Choroid plexus epithelial cell (primary cell): ENCODE data around the gene VANGL1.

Experiments
- DNase-seq: peaks from one replicate; pipeline ENCODE4 v3.0.0-alpha.2; 2010; ENCODE audit warnings: low read depth
- H3K4me3 ChIP-seq: 2 replicates; pipeline ENCODE4 v1.5.1; 2011; ENCODE audit warnings: low read depth, mild to moderate bottlenecking, control low read depth, low read length, moderate library complexity
- CTCF ChIP-seq: conservative IDR thresholded peaks from 2 replicates; pipeline ENCODE4 v1.5.1; 2011; ENCODE audit warnings: low read depth, mild to moderate bottlenecking, control low read depth, inconsistent platforms, low read length, moderate library complexity

The VANGL1 gene

GRCh38 chr1:115666206-115666605 is 24.4 kb downstream of the VANGL1 start:
- TF ChIP-seq CTCF, result no peak
- DNase-seq, result no peak
- H3K4me3 ChIP-seq, result no peak overlapping the region

GRCh38 chr1:115666702-115667101 is 24.9 kb downstream of the VANGL1 start:
- DNase-seq, result no peak
- TF ChIP-seq CTCF, result no peak
- no peak overlapping the region for H3K4me3 ChIP-seq

GRCh38 chr1:115668579-115668978 is 26.8 kb downstream of the VANGL1 start:
- DNase-seq, result peak; percentile 34
- H3K4me3 ChIP-seq, result no peak overlapping the region
- no peak for TF ChIP-seq CTCF

GRCh38 chr1:115669002-115669673 is 27.4 kb downstream of the VANGL1 start:
- DNase-seq, result peak; percentile 78
- TF ChIP-seq CTCF, result no peak
- no peak overlapping the region for H3K4me3 ChIP-seq

GRCh38 chr1:115669886-115670285 is 28.1 kb downstream of the VANGL1 start:
- no peak for DNase-seq
- no peak for TF ChIP-seq CTCF

GRCh38 chr1:115670476-115671175 is 28.9 kb downstream of the VANGL1 start:
- DNase-seq, result no peak
- TF ChIP-seq CTCF, result no peak
- H3K4me3 ChIP-seq, result no peak overlapping the region

More at GRCh38 chr1:115669886-115670285, 28.1 kb downstream of the VANGL1 start:
- H3K4me3 ChIP-seq, result no peak overlapping the region
